Activated B cell treated with CpG ODN at 0.5 μM for 24 hours (primary cell): ENCODE results near the gene TMEM250. TPM values are rescaled to one million over a fixed set of nuclear protein-coding genes. Genes with fewer than 3 reads are reported as not detected.

Source experiments
- ATAC-seq: fragments of 200-7000 bp; cut with Tn5 transposase; one replicate; pipeline ENCODE4 v1.10.0; 2021; ENCODE audit warnings: low read depth, mild to moderate bottlenecking, moderate library complexity
- CTCF ChIA-PET: fragments of 350-600 bp; sonication (Branson Sonifier 250); formaldehyde crosslinking; loops from one replicate; lab custom pipeline; 2021; ENCODE audit warnings: antibody characterized with exemption; lab: Charles Lee
- POLR2A ChIA-PET: fragments of 350-600 bp; sonication (Branson Sonifier 250); formaldehyde crosslinking; loops from one replicate; lab custom pipeline; 2021; ENCODE audit warnings: antibody characterized with exemption; lab: Charles Lee
- DNase-seq: peaks from one replicate; pipeline ENCODE4 v3.0.0; 2022
- H3K27ac Mint-ChIP-seq: one replicate; pipeline ENCODE4 v1.8.0; 2020; ENCODE audit warnings: mixed read lengths
- H3K27me3 Mint-ChIP-seq: one replicate; pipeline ENCODE4 v1.8.0; 2021; ENCODE audit warnings: mixed read lengths
- H3K36me3 Mint-ChIP-seq: one replicate; pipeline ENCODE4 v1.8.0; 2021; ENCODE audit warnings: low read depth, mixed read lengths
- H3K4me1 Mint-ChIP-seq: one replicate; pipeline ENCODE4 v1.8.0; 2021; ENCODE audit warnings: mixed read lengths
- H3K4me3 Mint-ChIP-seq: one replicate; pipeline ENCODE4 v1.8.0; 2020; ENCODE audit warnings: mild to moderate bottlenecking, mixed read lengths
- H3K9me3 Mint-ChIP-seq: one replicate; pipeline ENCODE4 v1.8.0; 2020; ENCODE audit warnings: mixed read lengths
- intact Hi-C: fragments of 100-400 bp; cut with micrococcal nuclease; formaldehyde crosslinking; loops from one replicate; pipeline ENCODE4 v1.15.1; 2024
- total RNA-seq: library from RNA; stranded (reverse); gene quantifications from 2 replicates; pipeline ENCODE4 v1.2.3, GENCODE V29; 2022
- TF ChIP-seq, protein P1 (sequence below): fragments of 200-600 bp; IDR thresholded peaks from one replicate; pipeline ENCODE4 v1.8.0; 2022; ENCODE audit warnings: antibody characterized with exemption, mild to moderate bottlenecking

The TMEM250 gene
- total RNA-seq, 1 donor from 2014 or later: 23.4 TPM

- intact Hi-C loops: no loop called here
- POLR2A ChIA-PET: no interaction called here
- Mint-ChIP-seq H3K36me3 (no peaks in the 10 kb centered on the region), H3K4me1 (peaks cover under 1% of the 10 kb centered on the region), H3K4me3 (no peak overlapping the region), H3K27me3 (peaks cover 17% of the 10 kb centered on the region), H3K9me3 (peaks cover 2% of the 10 kb centered on the region), H3K27ac (no peak overlapping the region)
- ATAC-seq: no peak
- CTCF ChIA-PET: no interaction called here
- no peak for DNase-seq
- TF ChIP-seq, protein P1, sequence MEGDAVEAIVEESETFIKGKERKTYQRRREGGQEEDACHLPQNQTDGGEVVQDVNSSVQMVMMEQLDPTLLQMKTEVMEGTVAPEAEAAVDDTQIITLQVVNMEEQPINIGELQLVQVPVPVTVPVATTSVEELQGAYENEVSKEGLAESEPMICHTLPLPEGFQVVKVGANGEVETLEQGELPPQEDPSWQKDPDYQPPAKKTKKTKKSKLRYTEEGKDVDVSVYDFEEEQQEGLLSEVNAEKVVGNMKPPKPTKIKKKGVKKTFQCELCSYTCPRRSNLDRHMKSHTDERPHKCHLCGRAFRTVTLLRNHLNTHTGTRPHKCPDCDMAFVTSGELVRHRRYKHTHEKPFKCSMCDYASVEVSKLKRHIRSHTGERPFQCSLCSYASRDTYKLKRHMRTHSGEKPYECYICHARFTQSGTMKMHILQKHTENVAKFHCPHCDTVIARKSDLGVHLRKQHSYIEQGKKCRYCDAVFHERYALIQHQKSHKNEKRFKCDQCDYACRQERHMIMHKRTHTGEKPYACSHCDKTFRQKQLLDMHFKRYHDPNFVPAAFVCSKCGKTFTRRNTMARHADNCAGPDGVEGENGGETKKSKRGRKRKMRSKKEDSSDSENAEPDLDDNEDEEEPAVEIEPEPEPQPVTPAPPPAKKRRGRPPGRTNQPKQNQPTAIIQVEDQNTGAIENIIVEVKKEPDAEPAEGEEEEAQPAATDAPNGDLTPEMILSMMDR: no peak
Observed at GRCh38 chr9:136128436-136128835, 9.8 kb upstream of the TMEM250 start.

GRCh38 chr9:136127313-136127712 lies 8.6 kb upstream of the TMEM250 start:
- Mint-ChIP-seq H3K9me3 (peaks cover 2% of the 10 kb centered on the region), H3K27me3 (peaks cover 16% of the 10 kb centered on the region), H3K27ac (no peak overlapping the region), H3K4me1 (peaks cover 2% of the 10 kb centered on the region), H3K4me3 (no peak overlapping the region), H3K36me3 (no peaks in the 10 kb centered on the region)
- intact Hi-C loops: no loop called here
- ATAC-seq: no peak
- CTCF ChIA-PET: no interaction called here
- TF ChIP-seq, protein P1: no peak
- no peak for DNase-seq
- POLR2A ChIA-PET: no interaction called here

- Mint-ChIP-seq H3K36me3 (no peaks in the 10 kb centered on the region), H3K9me3 (peaks cover 2% of the 10 kb centered on the region), H3K27me3 (peaks cover 2% of the 10 kb centered on the region), H3K4me3 (no peak overlapping the region), H3K4me1 (peaks cover 2% of the 10 kb centered on the region), H3K27ac (no peak overlapping the region)
- CTCF ChIA-PET: interaction anchor here (8.2 kb wide), 1 partner anchor 157 kb away, joined by 68 read pairs; no protein-coding TSS in a partner anchor
- intact Hi-C loops: loop anchor here (5.0 kb wide), 1 partner anchor 423 kb away; the partner anchor contains the start of gene KCNT1
- DNase-seq (no peak), ATAC-seq (no peak)
- POLR2A ChIA-PET: no interaction called here
- TF ChIP-seq, protein P1: no peak
Observed at GRCh38 chr9:136124976-136125692, 6.5 kb upstream of the TMEM250 start.

- ATAC-seq (no peak), DNase-seq (peak; percentile 76)
- TF ChIP-seq, protein P1: peak; percentile 75
- ChIA-PET CTCF (interaction anchor here (0.6 to 8.2 kb wide), 15 partner anchors 10 to 419 kb away, joined by 3 to 68 read pairs (median 4); partner anchors contain the start of genes NACC2 and UBAC1), POLR2A (interaction anchor here (0.7 to 1.7 kb wide), 3 partner anchors 33 to 155 kb away, joined by 3 to 9 read pairs (median 3); no protein-coding TSS in a partner anchor)
- Mint-ChIP-seq H3K4me3 (peak overlapping the region; percentile 15), H3K4me1 (peaks cover 5% of the 10 kb centered on the region), H3K36me3 (no peaks in the 10 kb centered on the region), H3K27ac (no peak overlapping the region), H3K9me3 (peaks cover 2% of the 10 kb centered on the region), H3K27me3 (no peaks in the 10 kb centered on the region)
- intact Hi-C loops: loop anchor here (1.0 to 5.0 kb wide), 3 partner anchors 33 to 420 kb away; partner anchors contain the start of gene KCNT1
Observed at GRCh38 chr9:136122425-136123383, 4.0 kb upstream of the TMEM250 start.
